Retinal pigment epithelial cell (primary cell): ENCODE measurements around the gene FNDC3B.

Experiments used
- DNase-seq: peaks from one replicate; pipeline ENCODE4 v3.0.0-alpha.2; 2010; ENCODE audit warnings: low read depth
- H3K4me3 ChIP-seq: 2 replicates; pipeline ENCODE4 v1.5.1; 2011; ENCODE audit warnings: mild to moderate bottlenecking, low read length, control low read depth, moderate library complexity
- TF ChIP-seq, protein P1 (sequence below): conservative IDR thresholded peaks from 2 replicates; pipeline ENCODE4 v1.5.1; 2011; ENCODE audit warnings: low read depth, low read length, control low read depth, inconsistent platforms

FNDC3B gene

DNA sequence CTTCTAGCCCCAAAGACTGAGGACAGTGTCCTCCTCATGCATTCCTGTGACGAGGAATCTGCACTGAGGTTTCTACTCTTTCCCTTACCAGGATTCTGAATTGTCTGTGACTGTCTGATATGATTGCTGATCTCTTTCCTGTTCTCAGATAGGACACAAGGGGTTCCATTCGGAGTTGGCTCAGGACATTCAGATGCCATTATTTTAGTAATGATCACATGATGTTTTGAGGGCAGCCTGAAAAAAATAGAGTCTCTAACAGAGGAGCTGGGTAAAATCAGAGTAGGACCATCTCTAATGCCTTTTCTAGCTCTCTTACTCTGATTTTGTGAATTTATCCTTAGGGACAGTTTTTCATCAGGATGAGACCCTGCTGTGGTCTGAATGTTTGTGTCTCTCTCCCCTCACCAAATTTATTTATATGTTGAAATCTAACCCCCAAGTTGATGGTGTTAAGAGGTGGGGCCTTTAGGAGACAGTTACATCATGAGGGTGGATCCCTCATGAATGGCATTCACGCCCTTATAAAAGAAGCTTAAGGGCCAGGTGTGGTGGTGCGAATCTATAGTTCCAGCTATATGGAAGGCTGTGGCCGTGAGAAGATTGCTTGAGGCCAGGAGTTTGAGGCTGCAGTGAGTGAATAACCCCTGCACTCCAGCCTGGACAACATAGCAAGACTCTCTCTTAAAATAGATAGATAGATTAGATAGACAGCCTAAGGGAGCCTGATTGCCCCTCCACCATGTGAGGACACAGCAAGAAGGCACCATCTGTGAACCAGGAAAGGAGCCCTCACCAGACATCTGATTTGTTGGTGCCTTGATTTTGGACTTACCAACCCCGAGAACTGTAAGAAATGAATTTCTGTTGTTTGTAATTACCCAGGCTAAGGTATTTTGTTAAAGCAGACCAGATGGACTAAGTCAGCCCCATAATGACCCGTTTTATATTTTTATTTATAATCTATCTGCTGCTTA, 24.4 kb downstream of the FNDC3B start:
- DNase-seq: no peak
- TF ChIP-seq, protein P1, sequence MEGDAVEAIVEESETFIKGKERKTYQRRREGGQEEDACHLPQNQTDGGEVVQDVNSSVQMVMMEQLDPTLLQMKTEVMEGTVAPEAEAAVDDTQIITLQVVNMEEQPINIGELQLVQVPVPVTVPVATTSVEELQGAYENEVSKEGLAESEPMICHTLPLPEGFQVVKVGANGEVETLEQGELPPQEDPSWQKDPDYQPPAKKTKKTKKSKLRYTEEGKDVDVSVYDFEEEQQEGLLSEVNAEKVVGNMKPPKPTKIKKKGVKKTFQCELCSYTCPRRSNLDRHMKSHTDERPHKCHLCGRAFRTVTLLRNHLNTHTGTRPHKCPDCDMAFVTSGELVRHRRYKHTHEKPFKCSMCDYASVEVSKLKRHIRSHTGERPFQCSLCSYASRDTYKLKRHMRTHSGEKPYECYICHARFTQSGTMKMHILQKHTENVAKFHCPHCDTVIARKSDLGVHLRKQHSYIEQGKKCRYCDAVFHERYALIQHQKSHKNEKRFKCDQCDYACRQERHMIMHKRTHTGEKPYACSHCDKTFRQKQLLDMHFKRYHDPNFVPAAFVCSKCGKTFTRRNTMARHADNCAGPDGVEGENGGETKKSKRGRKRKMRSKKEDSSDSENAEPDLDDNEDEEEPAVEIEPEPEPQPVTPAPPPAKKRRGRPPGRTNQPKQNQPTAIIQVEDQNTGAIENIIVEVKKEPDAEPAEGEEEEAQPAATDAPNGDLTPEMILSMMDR: no peak
- no peak overlapping the region for H3K4me3 ChIP-seq

DNA sequence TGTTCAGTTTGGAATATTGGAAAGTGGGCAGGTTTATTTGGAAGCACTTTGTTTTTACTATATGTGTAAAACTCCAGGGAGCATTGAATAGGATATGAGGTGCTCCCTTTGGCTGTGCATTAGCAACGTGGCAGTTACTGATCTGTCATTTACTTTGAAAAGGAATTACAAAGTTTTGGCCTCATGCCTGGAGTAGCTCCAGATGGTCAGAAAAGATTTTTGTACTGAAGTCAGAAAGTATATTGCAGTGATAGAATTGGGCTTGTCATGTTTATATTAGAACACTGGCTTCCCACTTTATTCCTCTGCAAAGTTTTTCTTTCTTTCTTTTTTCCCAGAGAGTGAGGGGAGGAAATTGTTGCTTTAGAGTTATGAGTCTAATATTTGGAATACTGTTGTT, 26.1 kb downstream of the FNDC3B start:
- DNase-seq: peak; percentile 68
- H3K4me3 ChIP-seq: no peak overlapping the region
- TF ChIP-seq, protein P1: no peak

DNA sequence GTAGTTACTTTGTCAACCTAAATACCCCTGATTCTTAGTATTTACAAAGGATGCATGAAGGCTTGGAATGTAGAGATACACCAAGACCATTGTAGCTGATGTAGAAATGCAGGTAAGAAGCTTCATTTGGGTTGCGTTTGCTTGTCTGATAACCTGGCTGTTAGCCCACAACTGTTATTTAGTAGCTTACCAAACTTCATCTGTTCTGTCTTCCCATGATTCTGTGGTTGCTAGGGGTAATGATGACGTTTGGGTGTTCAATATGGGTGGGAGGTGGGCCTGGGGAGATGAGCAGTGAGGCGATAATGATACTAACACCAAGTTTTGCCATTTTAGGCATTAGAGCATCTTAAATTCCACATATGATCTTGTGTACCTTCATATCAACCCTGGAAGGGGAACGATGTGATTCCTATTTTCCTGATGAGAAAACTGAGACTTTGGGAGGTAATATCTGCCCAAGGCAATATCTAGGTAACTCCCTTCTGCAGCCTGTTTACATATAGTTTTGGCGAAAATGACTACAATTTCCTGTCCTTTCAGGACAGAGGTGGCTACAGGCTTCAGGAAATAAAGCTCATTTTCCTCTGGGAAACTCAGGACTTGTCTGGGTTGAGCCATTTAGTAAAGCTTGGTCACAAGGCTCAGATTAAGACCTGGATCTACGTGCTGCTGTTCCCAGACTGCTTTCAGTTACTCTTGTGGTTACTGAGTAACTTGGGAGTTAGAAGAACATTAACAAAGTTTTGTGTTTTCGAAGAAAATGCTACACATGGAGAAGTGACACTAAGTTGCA, 26.8 kb downstream of the FNDC3B start:
- DNase-seq: peak; percentile 98
- H3K4me3 ChIP-seq: peak overlapping the region; percentile 14
- TF ChIP-seq, protein P1: no peak

DNA sequence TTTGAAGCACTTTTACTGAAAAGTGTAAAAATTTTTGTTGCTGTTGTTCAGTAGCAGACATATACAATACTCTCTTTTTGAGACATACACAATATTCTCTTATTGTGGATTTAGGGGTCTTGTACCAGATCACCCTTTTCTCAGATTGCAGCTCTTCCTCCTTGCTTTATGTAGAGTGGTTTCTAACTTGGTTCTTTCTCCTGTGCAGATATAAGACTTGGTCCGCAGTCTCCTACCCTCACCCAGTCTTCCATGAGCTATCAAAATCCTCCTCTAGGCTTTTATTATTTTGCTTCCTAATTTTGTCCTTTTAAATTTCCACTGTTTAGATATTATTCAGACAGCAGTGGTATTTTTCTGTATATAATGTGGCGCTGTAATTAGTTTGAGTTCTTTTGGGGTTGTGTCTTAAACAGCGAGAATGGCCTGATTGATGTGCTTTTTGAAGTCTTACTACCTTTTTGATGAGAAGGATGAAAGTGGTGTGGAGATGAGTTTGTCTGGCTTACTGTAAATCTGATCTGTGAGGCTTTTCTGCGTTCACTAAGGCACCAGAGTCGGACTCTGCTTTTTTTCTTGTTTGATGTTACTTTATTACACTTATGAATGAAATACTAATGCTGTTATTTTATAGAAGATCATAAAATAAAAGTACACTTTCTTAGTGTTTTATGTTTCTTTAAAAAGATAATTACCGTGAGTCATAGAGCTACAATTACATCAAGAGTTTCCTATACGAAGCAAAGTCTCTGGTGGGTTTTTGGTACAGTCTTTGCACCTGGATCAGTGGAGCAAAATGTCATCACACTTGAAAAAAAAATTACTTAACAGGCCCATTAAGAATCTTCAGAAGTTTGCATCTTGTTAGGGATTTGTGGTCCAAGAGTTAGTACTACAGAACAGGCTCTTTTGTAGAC, 27.8 kb downstream of the FNDC3B start:
- H3K4me3 ChIP-seq: no peak overlapping the region
- DNase-seq: no peak
- TF ChIP-seq, protein P1: no peak

DNA sequence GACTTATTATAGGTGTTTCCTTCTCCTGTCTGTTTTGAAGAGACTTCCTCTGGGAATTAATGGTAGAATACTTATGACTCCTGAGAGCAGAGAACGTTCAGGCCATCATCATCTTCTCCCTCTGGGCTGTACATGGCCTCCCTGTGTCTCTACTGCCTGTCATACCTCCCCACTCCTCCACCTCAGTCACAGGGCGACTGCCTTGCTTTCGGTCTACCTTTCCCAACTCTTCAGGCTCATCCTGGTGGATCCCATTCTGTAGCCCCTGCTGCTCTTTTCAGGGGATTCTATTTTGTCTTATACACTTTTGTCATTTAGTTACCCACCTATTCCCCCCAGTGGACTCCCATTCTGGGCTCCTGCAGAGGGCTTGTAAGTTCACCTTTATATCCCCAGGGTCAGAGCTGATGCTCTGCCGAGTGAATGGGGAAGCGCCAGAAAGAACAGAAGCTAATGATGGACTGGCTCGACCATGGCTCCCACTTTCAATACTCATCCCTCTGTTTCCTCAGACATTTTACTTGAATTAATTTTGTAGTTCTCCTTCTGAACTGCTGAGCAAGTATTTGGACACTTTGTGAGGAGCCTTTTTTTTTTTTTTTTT, 28.6 kb downstream of the FNDC3B start:
- no peak for DNase-seq
- TF ChIP-seq, protein P1: no peak
- no peak overlapping the region for H3K4me3 ChIP-seq

DNA sequence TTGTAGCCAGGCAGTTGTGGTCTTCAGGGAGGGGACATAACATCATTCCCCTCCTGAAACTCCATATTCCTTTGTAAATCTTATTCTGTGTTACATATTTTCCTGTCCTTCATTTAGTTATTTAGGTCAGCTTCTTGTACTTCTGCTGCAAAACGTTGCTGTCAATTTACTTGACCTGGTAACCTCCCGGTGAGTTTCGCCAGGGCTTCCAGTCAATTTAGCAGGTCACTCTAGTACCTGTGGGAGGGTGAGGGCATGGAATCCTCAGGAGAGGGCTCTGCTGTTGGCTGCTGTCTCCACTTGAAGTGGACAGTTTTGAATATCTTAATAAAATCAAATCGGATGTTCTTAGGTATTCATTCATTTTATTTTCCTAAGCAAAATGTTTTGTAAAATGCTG, 29.6 kb downstream of the FNDC3B start:
- TF ChIP-seq, protein P1: no peak
- DNase-seq: no peak
- no peak overlapping the region for H3K4me3 ChIP-seq
